MCF 10A (cell line): ENCODE data around the gene LSM4. TPM values are rescaled to one million over a fixed set of nuclear protein-coding genes. Genes with fewer than 3 reads are reported as not detected.
A peak's percentile ranks its signal among the peaks of the same experiment; 100 is the strongest.

Experiments
- BruUV-seq: library from RNA; stranded (reverse); fragments of 400-500 nt; replicated peaks from 2 replicates; lab custom pipeline; 2021; lab: Mats Ljungman, UMichigan
- CTCF ChIA-PET: fragments of 300-600 bp; sonication (Branson Sonifier 250); formaldehyde crosslinking; extraction: SDS; loops from one replicate; lab custom pipeline; 2021; ENCODE audit warnings: antibody characterized with exemption, inconsistent platforms; lab: Yijun Ruan, JAX
- POLR2A ChIA-PET: fragments of 300-600, 350-650 bp; sonication (Branson Sonifier 250); formaldehyde crosslinking; extraction: SDS; loops from one replicate; lab custom pipeline; 2020; ENCODE audit warnings: antibody characterized with exemption, inconsistent platforms; lab: Yijun Ruan, JAX
- DNase-seq: peaks from one replicate; pipeline ENCODE4 v3.0.0-alpha.2; 2018; ENCODE audit not compliant: unreplicated experiment
- H3K27ac Mint-ChIP-seq: one replicate; pipeline ENCODE4 v1.8.0; 2022; ENCODE audit warnings: mild to moderate bottlenecking, low read depth, mixed read lengths; ENCODE audit not compliant: unreplicated experiment
- H3K27me3 Mint-ChIP-seq: one replicate; pipeline ENCODE4 v1.8.0; 2022; ENCODE audit warnings: mixed read lengths; ENCODE audit not compliant: insufficient read depth, unreplicated experiment
- H3K36me3 Mint-ChIP-seq: one replicate; pipeline ENCODE4 v1.8.0; 2022; ENCODE audit warnings: mild to moderate bottlenecking, moderate library complexity, mixed read lengths; ENCODE audit not compliant: insufficient read depth, unreplicated experiment
- H3K4me1 Mint-ChIP-seq: one replicate; pipeline ENCODE4 v1.8.0; 2022; ENCODE audit warnings: mixed read lengths; ENCODE audit not compliant: insufficient read depth, unreplicated experiment
- H3K4me3 Mint-ChIP-seq: one replicate; pipeline ENCODE4 v1.8.0; 2022; ENCODE audit warnings: mild to moderate bottlenecking, moderate library complexity, mixed read lengths; ENCODE audit not compliant: unreplicated experiment
- H3K9me3 Mint-ChIP-seq: one replicate; pipeline ENCODE4 v1.8.0; 2022; ENCODE audit warnings: mixed read lengths; ENCODE audit not compliant: unreplicated experiment
- intact Hi-C: fragments of 100-400 bp; cut with micrococcal nuclease; formaldehyde crosslinking; loops from 2 replicates; pipeline ENCODE4 v1.14.1; 2022
- total RNA-seq: library from RNA; stranded (reverse); gene quantifications from 2 replicates; pipeline ENCODE4 v1.2.3, GENCODE V29; 2022
- TF ChIP-seq, protein P1 (sequence below): fragments of 200-600 bp; IDR thresholded peaks from one replicate; pipeline ENCODE4 v1.8.0; 2022; ENCODE audit warnings: antibody characterized with exemption, mild to moderate bottlenecking; ENCODE audit not compliant: unreplicated experiment

Gene LSM4
- total RNA-seq, 1 experiment from 2014 or later, result 193 TPM

DNA sequence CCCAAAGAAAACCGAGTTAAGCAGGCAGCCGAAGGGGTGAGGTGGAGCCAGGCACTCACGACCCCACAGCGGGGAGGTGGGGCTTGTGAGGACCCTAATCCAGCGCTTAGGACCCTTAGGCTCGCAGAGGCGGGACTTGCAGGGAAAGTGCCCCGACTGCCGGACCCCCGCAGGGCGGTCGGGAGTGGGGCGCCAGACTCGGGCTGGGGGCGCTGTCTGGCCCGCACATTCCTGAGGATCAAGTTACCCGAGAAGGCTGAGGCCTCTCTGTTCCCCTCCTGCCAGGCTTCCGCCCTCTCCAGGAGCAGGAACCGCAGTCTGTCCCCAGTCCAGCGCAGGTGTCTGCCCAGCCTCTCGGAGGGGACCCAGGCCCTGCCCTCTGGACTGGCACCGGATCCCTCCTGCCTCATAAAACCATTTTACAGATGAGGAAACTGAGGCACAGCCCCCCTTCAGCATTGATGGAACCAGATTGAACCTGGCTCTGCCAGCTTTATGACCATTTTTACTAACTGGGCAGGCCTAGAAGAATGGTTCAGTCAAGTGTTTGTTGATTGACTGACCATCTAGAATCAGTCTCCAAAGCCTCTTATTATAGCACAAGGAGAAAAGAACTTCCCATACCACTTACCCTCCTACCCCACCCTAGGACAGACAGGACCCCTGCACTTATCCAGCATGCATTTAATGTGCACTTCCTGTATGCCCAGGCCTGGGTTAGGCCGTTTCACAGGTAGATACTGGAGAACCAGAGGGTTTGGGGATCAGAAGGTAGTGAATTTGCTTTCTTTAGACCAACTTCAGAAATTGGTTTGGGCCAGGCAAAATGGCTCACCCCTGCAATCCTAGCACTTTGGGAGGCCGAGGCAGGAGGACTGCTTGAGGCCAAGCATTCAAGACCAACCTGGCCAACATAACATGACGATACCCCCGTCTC is 34.8 kb downstream of the LSM4 start:
- H3K27ac Mint-ChIP-seq, result no peak overlapping the region

DNA sequence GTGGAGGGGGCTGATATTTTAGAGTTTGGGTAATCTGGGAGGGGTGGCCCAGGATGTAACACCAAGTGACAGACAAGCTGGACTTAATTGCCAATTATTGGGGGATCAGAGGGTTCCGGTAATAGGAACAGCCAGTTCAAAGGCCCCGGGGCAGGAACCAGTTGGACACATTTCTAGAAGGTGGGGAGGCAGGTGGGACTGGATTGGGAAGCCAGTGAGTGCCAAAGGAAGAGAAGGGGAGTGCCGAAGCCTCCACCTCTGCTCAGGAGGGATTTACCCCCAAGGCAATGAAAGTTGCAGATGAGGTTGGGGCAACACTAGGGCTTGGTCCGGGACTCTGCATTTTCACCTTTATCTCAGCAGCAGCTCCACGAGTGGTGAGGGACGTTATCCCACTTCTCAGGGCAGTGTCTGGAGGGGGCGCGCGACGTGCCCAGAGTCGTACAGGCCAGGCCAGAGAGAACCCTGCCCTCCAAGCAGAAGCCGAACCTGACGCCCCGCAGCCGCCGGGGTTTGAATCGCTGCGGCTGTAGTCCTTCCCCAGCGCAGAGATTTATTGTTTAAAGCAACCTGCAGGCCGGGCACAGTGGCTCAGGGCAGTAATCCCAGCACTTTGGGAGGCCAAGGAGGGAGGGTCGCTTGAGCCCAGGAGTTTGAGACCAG is 35.8 kb downstream of the LSM4 start:
- Mint-ChIP-seq H3K27ac (peak overlapping the region; percentile 59), H3K4me1 (peaks cover 17% of the 10 kb centered on the region), H3K36me3 (peaks cover 4% of the 10 kb centered on the region), H3K9me3 (no peaks in the 10 kb centered on the region), H3K4me3 (no peak overlapping the region), H3K27me3 (no peaks in the 10 kb centered on the region)
- POLR2A ChIA-PET, result interaction anchor here (1.0 to 3.0 kb wide), 2 partner anchors 35 to 82 kb away, joined by 3 to 16 read pairs; partner anchors contain the start of gene LSM4
- intact Hi-C loops, result no loop called here
- DNase-seq, result no peak
- CTCF ChIA-PET, result interaction anchor here (0.6 to 1.4 kb wide), 2 partner anchors 11 to 95 kb away, joined by 3 read pairs; no protein-coding TSS in a partner anchor
- TF ChIP-seq, protein P1, sequence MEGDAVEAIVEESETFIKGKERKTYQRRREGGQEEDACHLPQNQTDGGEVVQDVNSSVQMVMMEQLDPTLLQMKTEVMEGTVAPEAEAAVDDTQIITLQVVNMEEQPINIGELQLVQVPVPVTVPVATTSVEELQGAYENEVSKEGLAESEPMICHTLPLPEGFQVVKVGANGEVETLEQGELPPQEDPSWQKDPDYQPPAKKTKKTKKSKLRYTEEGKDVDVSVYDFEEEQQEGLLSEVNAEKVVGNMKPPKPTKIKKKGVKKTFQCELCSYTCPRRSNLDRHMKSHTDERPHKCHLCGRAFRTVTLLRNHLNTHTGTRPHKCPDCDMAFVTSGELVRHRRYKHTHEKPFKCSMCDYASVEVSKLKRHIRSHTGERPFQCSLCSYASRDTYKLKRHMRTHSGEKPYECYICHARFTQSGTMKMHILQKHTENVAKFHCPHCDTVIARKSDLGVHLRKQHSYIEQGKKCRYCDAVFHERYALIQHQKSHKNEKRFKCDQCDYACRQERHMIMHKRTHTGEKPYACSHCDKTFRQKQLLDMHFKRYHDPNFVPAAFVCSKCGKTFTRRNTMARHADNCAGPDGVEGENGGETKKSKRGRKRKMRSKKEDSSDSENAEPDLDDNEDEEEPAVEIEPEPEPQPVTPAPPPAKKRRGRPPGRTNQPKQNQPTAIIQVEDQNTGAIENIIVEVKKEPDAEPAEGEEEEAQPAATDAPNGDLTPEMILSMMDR, result no peak
- no TSS peak for BruUV-seq

More for the DNA sequence above, 34.8 kb downstream of the LSM4 start:
- BruUV-seq, result no TSS peak
- H3K4me3 Mint-ChIP-seq, result no peak overlapping the region
- TF ChIP-seq, protein P1, result no peak
- CTCF ChIA-PET, result interaction anchor here (1.2 to 1.4 kb wide), 2 partner anchors 41 to 96 kb away, joined by 3 read pairs; no protein-coding TSS in a partner anchor
- peaks cover 15% of the 10 kb centered on the region for H3K4me1 Mint-ChIP-seq
- no peaks in the 10 kb centered on the region for H3K9me3 Mint-ChIP-seq
- POLR2A ChIA-PET, result interaction anchor here (0.7 kb wide), 1 partner anchor 135 kb away, joined by 3 read pairs; the partner anchor contains the start of gene PIK3R2
- DNase-seq, result no peak
- intact Hi-C loops, result no loop called here
- H3K36me3 Mint-ChIP-seq, result no peaks in the 10 kb centered on the region
- no peaks in the 10 kb centered on the region for H3K27me3 Mint-ChIP-seq

DNA sequence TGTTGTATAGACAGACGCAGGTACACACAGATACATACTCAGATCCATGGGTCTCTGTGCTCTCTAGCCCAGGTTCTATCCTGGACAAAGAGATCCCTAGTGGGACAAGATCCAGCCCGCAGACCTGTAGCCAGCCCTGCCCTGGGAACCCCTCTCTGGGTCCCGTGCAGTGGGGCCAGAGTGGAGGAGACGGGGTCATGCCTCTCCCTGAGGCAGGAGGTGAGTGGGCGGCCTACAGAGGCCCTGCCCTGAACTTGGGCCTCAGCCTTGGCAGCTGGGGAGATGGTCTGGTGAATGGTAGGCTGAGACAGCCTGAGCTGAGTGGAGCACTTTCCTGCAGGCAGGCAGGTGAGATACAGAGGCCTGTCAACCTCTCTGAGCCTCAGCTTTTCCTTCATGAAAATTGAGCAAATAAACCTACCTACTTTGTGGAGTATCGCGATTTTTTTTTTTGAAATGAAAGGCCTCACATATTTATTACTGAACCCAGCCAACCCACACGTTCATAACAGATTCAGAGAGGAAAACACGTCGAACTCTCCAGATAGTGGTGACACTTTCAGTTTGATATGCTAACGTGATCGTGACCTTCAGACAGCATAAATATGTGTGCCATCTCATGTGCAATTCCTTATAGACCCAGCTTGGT is 38.0 kb downstream of the LSM4 start:
- no peak overlapping the region for H3K27ac Mint-ChIP-seq
- H3K9me3 Mint-ChIP-seq, result no peaks in the 10 kb centered on the region
- DNase-seq, result no peak
- peaks cover 27% of the 10 kb centered on the region for H3K36me3 Mint-ChIP-seq
- TF ChIP-seq, protein P1, result no peak
- BruUV-seq, result no TSS peak
- ChIA-PET CTCF (no interaction called here), POLR2A (interaction anchor here (0.6 to 3.0 kb wide), 4 partner anchors 15 to 611 kb away, joined by 3 to 16 read pairs (median 3); partner anchors contain the start of gene LSM4)
- intact Hi-C loops, result no loop called here
- H3K4me1 Mint-ChIP-seq, result peaks cover 12% of the 10 kb centered on the region
- H3K27me3 Mint-ChIP-seq, result no peaks in the 10 kb centered on the region
- H3K4me3 Mint-ChIP-seq, result no peak overlapping the region
